HG03135 (cell line): ENCODE measurements around the gene OR1I1.

ENCODE experiments used
- ATAC-seq: cut with Tn5 transposase; IDR thresholded peaks from one replicate; pipeline ENCODE4 v1.9.1; 2021; ENCODE audit warnings: mild to moderate bottlenecking, moderate library complexity; ENCODE audit not compliant: unreplicated experiment

Gene OR1I1

DNA sequence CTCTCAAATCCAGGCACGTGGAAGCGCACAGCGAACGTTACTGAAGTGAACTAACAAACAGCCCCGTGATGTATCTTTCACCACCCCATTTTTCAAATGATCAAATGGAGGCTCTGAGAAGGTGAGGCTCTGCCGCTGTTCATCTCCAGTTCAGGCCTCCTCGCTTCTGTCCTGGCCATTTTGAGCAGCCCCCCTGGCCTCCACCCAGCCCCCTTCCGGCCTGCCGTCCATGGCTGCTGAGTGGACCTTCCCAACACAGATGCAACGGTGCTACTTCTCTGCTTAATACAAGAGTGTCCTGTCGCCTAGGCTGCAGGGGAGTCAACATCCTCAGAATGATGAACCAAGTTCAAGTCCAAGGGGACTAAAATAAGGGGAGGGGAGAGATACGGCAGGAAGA is 34.8 kb downstream of the OR1I1 start:
- no peak for ATAC-seq

DNA sequence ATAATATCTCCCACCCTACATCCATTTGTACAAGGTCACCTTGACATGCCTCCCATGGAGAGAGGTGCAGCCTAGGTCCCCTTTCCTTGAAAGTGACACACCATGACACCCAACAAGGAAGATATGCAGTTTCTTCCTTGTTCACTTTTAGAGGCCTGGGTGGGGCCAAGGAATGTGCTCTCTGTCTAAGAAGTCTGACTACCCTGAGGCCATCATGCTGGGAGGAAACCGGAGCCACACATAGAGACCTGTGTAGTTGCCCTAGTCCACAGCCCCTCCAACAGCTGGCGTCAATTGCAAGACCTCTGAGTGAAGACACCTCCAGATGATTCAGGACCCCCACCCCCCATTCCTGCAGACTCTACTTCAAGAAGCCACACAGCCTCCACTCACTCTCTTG is 36.2 kb downstream of the OR1I1 start:
- no peak for ATAC-seq

DNA sequence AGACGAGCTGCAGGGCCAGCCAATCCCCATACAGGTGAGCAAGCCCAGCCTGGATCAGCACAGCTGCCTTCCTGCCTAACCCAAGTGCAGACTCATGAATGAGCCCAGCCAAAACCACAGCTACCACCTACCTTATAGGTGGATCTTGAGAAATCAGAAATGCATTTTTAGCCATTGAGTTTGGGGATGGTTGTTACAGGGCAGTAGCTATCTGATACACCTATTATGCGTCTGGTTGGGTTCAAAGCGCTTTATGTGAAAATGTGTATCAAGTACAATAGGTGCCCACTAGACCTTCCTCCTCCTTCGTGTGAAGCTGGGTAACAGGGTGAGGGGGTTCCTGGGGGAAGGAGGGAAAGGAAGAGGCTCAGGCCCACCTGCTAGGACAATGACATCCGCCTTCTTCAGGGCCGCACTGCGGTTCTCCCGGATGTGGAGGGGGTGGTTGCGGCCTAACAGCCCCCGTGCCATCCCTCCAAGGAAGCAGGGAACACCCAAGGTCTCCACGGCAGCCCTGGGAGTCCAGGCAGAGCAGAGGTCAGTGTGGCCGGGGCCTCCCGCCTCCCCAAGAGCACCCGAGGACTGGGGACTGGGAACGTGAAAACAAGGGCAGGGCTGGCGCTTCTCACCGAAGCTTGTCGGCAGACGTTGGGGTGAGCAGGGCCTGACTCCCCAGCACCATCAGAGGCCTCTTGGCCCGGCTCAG is 36.9 kb downstream of the OR1I1 start:
- ATAC-seq: no peak

DNA sequence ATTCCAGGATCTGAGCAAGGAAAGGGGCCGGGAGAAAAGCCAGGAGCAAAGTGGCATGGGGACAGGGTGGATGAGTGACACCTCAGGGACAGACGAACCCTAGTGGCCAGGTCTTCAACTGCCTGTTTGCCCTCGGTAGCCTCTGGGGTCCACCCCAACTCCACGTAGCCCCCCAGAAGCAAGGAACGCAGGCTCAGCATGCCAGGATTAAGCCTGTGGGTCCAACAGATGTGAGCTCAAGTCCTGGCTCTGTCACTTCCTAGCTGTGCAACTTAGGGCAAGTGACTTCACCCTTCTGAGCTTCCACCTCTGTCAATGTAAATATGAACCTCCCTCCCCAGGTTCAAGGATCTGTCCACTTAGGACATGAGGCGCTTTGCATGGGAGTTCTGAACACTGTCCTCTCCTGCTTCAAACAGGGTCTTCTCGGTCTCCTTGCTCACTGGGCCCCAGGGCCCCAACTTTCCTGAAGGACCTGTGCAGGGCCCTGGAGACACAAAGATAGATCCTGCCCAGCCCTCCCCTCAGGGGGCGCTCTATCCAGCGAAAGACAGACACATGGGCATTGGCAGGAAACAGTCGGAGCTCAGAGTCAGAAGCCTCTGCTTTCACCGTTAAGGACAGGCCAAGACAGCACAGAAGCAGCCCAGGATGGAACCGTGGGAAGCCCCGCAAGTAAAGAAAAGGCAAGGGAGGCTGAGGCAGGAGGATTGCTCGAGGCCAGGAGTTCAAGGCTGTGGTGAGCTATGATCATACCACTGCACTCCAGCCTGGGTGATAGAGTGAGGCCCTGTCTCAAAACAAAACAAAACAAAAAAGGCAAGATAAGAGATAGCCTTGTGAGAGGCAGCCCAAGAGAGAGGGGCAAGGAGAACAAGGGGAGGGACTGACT is 38.4 kb downstream of the OR1I1 start:
- no peak for ATAC-seq

DNA sequence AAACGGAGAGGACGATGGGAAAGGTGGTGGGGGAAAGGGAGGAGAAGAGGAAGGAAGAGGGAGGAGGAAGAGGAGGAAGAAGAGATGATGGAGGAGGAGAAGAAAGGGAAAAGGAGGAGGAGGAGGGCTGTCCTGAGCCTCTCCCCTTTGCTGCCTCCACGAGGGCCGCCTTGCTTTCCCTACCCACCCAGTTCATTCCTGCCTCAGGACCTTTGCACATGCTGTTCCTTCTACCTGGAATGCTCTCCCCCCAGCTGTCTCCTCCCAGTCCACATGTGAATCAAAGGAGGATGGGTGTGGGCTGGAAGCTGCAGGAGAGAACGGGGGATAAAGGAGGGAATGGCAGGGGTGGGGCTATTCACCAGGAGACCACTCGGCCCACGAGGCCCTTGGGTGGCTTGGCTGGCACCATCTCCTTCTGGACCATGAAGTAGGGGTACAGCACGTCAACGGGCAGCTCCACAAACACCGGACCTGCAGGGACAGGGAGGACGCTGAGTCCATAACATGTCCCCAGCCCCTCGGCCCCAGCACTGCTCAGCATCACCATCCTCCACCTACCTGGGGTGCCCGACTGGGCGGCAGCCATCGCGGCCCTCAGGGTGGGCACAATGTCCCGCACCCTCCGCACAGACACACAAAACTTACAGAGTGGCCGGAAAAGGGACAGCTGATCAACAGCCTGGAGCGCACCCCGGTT is 40.5 kb downstream of the OR1I1 start:
- no peak for ATAC-seq

DNA sequence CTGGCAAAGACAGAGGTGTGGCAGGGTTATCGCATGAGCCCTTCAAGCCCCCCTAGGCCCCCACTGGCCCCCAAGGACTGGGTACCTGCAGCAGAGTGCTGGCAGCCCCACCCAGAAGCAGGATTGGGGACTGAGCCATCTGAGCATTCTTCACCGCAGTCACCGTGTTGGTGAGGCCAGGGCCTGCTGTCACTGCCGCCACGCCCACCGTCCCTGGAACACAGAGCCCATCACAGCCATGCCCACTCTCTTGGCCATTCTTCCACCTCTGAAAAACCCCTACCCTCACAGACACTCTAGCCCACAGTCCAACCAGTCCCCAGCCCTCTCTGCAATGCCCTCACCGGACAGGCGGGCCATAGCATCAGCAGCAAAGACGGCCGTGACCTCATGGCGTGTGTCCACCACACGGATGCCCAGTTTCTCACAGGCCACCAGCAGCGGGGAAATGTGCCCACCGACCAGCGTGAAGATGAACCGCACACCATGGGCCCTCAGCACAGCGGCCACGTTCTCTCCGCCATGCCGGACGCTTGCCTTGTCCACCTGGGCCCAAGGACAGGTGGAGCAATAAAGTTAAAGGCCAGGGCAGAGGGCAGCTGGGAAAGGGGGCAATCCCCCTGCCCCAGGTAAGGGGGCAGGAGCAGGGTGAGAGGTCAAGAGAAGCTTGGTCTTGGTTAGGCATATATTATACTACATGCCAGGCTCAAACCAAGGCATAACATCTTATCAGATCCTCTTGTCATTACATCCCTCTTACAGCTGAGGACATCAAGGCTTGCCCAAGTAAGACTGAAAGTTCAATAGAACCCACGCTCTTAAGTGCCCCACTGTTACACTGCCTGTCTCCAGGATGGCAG is 41.2 kb downstream of the OR1I1 start:
- no peak for ATAC-seq

DNA sequence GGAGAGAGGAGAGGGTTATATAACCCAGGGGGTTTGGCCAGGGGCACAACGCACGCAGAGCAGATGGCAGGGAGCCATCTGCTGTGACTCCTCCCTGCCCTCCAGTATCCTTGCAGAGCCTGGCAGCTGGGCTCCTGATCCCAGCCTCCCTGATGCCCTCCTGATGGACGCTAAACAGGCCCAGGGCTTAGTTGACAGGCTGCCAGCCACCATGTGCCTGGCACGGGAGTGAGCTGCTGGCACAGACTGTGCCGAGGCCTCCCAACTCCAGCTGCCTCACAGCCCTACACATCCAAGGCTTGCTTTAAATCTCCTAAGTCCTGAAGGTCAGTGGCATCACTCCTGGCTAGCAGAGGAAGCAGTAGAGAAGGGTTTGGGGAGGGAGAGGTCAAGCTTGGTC is 41.9 kb downstream of the OR1I1 start:
- ATAC-seq: no peak

DNA sequence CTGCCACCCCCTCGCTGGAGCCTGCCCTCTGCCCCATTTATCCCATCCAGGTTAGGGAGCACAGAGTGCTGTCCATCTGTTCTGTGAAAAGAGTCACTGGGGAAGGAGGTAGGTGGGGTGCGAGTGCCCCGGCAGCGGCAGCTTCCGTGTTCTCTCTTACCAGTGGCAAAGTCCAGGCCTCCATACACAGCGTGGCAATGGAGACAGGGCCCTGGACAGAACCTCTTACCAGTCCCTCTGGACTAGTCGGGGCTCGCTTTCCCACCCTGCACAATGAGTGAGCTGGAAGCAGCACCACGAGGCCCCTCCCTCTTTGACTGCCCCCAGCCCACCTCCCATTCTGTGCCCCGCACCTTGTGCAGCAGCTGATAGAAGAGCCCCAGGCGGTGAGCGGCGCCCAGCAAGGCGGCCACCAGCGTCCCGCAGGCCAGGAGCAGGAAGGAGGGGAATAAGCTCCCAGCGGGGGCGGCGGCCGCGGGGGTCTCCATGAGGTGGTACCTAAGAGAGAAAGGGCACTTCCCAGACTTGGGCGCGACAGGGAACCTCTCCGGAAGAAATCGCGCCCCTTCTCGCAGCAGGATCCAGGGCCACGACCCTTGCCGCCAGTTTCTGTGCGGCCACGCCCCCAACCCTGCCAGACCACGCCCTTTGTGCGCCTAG is 42.7 kb downstream of the OR1I1 start:
- ATAC-seq: peak; percentile 6

DNA sequence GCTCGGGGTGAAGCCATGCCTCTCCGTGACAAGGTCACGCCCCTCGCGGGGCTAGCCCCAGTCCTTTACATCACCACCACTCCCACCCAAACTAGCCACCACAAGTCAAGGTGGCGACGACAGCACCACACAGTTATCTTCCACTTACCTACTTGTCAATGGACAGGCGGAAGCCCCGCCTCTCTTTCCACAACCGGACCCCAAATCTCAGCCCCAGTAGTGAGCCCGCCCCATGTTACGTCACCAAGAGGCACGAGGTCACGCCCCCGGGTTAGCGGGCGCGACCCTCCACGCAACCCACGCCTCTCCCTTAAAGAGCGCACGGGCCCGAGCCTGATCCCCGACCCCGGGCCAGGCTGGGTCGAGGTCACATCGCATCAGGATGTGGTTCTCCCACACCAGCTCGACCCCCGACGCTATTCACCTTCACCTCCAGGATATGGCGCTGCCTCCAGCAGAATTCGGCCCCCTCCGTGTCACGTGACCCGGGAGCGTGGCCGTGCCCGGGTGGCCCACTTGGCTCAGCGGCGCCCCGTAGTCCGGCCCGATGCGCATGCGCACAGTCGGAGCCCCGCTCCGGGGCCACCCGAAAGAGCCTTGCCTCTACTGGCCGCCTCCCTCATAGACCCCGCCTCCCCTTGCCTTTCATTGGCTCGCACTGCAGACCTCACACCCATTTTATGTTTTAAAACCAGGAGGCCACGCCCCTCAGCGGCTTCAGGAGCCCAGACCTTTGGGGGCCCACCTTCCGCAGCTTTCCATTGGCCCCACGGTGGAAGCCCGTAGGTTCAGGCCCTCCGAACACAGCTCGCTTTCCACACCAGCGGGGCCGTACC is 43.4 kb downstream of the OR1I1 start:
- ATAC-seq: peak; percentile 87

DNA sequence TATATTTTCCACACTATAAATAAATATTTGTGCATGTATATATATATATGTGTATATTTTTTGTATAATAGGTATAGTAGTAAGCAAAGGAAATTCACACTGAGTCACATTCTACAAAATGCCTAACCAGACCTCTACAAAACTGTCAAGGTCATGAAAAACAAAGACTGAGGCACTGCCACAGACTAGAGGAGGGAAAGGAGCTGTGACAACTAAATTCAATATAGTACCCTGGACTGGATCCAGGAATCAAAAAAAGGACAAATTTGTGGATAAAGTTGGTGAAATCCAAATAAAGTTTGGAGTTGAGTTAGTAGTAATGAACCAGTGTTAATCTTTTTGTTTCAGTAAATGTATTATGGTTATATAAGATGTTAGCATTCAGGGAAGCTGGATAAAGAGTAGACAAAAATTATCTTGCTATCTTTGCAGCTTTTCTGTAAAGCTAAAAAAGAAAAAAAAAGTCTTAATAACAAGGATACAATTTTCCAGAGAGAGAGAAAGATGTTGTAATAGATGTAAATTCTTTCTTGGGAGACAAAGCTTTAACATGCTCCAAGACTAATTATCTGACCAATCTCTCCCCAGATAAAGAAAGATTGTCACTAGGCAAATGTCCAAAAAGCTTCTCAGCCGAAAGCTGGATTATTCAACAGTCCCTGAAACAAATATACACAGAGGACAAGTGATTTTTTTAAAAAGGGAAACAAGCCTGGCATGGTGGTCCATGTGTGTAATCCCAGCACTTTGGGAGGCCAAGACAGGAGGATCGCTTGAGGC is 44.3 kb downstream of the OR1I1 start:
- ATAC-seq: no peak

DNA sequence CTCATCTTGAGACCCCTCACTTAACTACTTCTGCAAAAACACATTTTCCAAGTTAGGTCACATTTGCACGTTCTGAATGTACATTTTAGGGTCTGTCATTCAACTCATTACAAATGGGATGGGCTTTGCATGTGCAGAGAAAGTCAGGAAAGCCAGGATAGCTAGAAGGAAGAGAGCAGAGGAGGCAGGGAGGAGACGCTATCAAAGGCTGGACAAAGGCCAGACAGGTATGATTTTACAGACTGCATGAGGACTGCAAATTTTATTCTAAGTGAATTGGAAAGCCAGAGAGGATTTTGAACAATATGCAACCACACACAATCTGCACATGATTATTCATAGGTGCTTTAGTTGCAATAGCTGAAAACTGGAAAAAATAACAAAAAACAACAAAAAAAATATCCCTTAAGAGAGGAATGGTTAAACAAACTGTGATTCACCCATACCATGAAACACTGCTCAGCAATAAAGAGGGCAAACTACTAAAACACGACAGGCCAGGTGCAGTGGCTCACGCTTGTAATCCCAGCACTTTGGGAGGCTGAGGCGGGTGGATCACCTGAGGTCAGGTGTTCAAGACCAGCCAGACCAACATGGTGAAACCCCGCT is 46.3 kb downstream of the OR1I1 start:
- ATAC-seq: no peak

DNA sequence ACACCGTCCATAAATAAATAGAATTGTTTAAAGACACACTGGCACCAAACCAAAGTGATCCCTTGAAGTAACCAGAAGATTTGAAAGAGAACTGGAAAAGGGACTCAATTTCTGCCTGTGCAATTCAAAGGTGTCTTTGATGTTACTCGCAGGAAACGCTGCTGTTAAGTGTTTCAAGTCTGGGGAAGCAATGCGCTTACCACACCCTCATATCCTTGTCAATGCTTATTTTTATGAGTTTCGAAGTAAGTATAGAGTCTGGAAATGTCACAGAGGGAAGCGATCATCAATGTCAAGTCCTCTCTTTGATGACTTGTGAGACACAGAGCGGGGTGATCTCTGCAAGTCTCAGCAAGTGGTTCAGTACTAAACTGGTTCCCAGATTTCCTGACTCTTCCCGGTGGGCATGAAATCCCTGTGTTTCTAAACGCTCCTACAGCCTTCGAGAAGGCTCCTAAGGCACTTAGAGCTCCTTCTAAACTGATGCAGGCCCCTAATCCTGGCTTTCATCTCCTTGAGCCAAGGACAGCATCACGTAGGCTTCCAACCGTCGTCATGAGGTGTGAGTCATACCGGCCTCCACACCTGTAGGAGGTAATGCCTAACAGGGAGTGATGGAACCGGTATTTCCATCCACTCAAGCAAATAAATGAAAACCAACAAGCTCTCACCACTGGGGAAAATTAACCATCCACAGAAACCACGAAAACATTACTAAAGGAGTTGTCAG is 48.0 kb downstream of the OR1I1 start:
- ATAC-seq: no peak

DNA sequence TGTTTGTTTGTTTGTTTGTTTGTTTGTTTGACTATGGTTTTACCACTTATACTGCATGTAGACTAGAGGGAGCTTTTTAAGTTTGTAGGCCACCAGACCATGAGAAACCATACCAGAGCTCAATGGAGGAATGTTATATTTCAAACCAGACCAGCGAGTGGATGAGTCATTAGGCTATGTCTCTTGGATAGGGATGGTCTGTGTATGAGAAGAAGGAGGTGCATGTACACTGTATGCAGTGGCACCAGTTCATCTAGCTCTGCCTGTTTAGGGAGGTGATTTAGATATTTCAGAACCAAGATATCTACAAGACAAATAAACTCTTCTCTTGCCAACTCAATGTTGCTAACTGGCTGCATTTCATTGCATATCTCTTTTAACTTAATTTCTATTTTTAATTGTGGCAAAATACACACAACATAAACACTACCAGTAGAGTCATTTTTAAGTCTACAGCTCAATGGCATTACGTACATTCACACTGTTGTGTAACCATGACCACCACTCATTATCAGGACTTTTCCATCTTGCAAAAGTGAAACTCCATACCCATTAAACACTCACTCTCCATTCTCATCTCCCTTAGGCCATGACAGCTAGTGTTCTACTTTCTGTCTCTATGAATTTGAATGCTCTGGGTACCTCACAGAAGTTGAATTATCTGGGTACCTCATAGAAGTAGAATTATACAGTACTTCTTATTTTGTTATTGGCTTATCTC is 54.4 kb downstream of the OR1I1 start:
- no peak for ATAC-seq

DNA sequence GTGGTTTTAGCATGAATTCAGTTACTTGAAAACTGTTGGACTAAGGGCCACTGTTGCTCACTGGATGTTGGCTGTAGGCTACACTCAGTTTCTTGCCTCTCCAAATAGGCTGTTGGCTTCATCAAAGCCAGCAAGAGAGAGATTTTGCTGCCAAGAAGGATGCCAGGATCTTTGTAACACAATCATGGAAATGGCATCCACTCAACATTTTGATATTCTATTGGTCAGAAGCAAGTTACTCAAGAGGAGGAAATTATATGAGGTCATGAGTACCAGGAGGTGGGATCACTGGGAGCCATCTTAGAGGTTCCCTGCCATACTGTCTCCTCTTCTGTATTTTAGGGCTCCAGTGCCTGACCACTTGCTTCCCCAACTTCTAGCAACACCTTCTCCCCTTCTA is 55.8 kb downstream of the OR1I1 start:
- ATAC-seq: no peak

DNA sequence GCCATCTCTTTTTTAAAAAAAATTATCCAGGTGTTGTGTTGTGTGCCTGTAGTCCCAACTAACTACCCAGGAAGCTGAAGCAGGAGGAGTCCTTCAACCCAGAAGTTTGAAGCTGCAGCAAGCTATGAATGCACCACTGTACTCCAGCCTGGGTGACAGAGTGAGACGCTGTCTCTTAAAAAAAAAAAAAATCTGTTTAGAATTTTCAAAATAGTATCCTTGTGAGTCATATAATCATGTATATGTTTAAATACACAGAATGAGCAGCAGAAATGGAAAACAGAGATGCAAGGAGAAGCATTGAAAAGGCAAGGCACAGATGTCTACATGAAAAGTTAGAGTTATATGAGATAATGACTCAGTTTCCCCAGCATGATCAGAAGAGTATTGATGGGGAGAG is 56.4 kb downstream of the OR1I1 start:
- ATAC-seq: no peak

DNA sequence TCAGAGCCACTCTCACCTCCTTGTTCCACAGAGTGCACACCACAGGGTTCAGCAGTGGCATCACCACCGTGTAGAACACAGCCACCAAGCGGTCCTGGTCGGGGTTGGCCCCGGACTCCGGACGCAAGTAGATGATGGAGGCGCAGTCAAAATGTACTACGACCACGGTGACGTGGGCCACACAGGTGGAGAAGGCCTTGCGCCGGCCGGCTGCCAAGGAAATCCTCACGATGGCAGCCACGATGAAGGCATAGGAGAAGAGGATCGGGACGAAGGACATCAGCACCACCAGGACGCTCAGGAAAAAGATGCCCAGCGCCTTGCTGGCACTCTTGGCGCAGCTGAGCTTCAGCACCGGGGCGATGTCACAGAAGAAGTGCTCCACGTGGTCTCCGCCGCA is 59.1 kb downstream of the OR1I1 start:
- ATAC-seq: no peak

DNA sequence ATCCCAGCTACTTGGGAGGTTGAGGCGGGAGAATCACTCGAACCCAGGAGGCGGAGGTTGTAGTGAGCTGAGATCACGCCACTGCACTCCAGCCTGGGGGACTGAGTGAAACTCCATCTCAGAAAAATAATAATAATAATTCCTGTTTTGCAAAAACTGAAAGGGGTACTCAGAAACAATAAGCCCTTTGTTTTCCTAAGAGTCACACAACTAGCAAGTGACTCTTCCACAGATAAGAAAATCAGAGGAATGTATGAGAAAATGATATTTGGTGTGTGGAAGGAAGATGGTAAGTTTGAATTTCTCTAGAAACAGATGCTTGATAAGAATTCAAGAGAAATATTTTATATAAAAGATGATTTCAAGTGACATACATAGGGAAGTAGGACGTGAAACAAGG is 60.3 kb downstream of the OR1I1 start:
- ATAC-seq: no peak
